GM18873 (cell line): Measurements from ENCODE around the gene CABP2.

Experiments used
- ATAC-seq: cut with Tn5 transposase; IDR thresholded peaks from one replicate; pipeline ENCODE4 v1.9.1; 2021; ENCODE audit warnings: mild to moderate bottlenecking, moderate library complexity, moderate number of reproducible peaks; ENCODE audit not compliant: unreplicated experiment, low FRiP score

CABP2 gene

GRCh38 chr11:67541198-67541597 lies 18.0 kb upstream of the CABP2 start:
- ATAC-seq: no peak

DNA sequence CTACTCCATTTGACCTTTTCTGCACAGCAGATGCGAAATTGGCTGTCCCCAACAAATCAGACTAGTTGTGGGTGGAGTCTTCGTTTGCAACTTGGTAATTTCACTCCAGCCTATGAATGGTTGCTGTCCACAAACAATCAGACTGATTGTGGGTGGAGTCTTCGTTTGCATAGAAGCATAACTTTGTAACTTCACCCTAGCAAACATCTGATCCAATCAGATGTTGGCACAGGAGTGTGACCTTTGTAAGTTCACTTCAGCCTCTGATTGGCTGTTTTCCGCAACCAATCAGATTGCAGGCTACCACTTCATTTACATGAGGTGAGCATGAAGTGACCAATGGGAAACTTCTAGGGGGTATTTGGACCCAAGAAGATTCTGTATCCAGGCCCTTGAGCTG lies 16.3 kb upstream of the CABP2 start:
- no peak for ATAC-seq

DNA sequence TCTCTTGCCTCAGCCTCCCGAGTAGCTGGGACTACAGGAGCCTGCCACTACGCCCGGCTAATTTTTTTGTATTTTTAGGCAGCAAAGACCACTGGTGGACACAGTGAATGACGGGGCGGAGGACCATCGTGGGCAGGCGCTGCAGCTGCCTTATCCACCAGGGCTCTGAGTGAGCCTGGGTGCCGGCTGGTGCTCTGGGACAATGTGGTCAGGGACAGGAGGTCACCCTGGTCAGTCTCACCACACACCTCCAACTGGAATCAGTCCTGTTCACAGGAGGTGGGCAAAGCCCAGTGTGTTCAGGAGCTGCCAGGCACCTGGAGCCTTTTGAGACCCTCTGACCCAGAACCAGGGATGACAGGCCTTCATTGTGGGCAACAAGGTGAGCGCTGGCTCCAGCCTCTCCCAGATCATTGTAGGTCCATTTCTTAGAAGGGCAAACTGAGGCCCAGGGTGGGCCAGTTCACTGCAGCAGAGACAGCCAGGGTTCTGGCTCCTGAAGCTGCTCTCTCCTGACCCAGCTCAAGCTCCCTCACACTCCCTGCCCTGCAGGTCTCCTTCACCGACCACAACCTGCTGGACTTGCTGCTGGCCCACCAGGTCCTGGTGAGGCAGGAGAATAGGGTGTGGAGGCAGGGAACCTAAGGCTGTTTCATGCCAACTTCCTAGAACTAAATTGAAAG lies 15.7 kb upstream of the CABP2 start:
- ATAC-seq: no peak

GRCh38 chr11:67538306-67538705 lies 15.1 kb upstream of the CABP2 start:
- no peak for ATAC-seq

GRCh38 chr11:67535561-67535960 lies 12.3 kb upstream of the CABP2 start:
- ATAC-seq: no peak

- no peak for ATAC-seq
Measured at GRCh38 chr11:67534070-67534679, 10.9 kb upstream of the CABP2 start.

GRCh38 chr11:67532889-67533288 lies 9.6 kb upstream of the CABP2 start:
- ATAC-seq: no peak

- no peak for ATAC-seq
Measured at GRCh38 chr11:67530282-67530592, 7.0 kb upstream of the CABP2 start.

DNA sequence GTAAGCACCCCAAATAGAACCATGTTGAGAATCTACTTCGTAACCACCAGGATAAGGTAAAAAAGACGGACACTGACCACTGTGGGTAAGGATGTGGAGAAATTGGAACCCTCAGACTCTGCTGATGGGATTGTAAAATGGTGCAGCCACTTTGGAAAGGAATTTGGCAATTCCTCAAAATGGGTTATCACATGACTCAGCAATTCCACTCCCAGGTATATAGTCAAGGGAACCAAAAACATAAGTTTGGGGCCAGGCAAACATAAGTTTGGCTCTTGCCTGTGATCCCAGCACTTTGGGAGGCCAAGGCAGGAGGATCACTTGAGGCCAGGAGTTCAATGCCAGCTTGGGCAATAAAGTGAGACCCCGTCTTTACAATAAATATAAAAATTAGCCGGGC lies 5.1 kb upstream of the CABP2 start:
- ATAC-seq: no peak

DNA sequence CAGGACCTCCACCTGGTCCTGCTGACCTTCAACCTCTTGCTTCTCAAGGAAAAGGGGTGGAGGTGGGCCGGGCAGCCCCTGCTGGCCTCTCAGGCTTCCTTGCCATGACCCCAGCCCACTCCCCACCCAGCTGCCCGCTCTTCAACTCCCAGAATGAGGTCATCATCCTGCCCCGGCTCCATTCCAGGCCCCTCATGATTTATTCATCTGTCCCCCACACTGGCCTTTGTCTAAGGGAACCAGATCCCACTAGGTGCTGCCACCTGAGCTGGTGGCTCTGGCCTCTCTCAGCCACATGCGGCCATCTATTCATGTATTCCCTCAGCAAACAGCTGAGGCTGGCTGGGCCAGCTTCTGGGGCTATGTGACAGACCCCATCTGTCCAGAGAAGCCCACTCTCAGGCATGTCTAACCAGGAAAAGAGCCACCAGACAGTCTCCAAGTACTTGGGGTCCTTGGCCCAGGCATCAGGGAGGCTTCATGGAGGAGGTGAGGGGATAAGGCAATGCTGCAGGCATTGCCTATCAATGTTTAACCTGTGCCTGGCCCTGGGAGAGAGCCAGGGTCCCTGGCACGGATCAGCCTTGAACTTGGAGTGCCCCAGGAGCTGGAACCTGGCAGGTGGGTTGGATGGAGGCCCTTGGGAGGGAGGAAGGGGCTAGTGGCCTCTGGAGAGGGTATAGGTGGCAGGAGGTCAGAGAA lies 2.2 kb upstream of the CABP2 start:
- ATAC-seq: no peak

- ATAC-seq: no peak
Measured at GRCh38 chr11:67524480-67524808, 1.2 kb upstream of the CABP2 start.

DNA sequence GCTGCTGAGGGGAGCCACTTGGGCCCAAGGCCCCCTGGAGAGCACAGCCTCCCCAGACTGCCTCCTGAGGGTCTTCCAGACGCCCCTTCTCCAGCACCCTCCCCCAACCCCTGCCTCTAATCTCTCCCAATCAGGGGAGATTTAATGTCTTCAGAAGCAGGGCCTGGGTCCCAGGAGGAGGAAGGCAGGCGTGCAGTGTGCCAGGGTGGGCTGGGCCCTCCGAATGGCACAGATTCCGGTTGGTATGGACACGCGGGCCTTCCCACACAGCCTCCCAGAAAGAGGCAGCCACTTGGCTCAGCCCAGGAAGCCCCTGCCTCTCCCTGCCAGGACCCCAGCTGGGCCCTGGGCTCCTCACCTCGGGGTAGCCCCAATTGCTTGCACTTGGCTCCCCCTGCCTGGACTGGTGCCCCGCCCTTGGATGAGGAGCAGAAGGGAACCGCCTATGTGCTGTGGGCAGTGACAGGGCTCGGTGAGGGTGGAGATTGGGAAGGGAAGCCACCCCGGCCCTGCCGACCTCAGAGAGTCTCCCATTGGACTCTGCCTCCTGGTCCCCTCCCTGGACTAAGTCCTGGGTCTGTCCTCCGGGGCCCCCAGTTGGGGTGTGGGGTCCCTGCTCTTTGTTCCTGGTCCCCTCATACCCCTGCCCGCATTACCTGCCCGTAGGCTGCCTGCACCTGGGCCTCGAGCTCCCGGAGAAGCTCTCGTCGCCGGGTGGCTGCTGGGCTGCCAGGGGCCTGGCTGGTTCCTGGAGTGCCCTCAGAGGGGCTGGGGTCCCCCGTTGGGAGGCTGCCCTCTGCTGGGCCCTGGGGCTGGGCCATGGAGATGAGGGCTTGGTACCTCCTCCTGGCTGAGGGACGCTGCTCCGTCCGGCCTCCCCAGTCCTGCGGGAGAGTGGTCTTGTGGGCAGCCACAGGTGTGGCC lies 572 bp upstream of the CABP2 start:
- ATAC-seq: no peak

DNA sequence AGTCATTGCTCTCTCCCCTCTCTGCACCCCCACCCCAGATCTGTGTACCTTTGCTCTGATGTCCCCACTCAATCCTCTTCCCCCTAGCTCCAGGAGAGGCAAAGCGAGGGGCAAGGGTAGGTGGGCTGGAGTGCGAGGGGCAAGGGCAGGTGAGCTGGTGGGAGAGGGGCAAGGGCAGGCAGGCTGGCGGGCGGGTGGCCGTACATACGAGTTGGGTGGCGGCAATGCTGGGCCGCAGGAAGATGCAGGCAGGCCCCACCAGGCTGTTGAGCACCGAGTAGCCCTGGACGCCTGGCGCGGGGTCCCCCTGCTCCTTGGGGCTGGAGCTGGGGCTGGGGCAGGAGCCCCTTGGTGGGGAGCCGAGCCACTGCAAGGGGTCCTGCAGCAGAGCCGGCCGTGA lies 908 bp downstream of the CABP2 start:
- no peak for ATAC-seq

DNA sequence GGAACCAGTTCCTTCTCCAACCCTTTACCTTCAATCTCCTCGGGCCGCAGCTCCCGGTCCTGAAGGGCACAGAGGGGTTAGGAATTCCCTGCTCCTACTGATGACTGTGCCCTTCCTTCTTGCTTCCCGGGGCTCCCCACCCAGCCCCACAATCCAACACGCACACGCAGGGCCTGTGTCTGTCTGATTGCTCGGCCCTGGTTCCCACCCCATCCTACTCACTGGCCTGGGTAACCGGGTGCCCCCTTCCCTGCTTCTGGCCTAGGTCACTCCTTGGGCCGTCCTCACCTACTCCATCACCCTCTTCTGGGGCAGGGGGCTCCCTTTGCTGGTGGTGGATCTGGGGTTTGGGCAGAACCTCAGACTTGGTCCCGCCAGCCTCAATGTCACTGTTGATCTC lies 1.3 kb downstream of the CABP2 start:
- ATAC-seq: no peak

- no peak for ATAC-seq
Measured at GRCh38 chr11:67520856-67521824, 2.1 kb downstream of the CABP2 start.

DNA sequence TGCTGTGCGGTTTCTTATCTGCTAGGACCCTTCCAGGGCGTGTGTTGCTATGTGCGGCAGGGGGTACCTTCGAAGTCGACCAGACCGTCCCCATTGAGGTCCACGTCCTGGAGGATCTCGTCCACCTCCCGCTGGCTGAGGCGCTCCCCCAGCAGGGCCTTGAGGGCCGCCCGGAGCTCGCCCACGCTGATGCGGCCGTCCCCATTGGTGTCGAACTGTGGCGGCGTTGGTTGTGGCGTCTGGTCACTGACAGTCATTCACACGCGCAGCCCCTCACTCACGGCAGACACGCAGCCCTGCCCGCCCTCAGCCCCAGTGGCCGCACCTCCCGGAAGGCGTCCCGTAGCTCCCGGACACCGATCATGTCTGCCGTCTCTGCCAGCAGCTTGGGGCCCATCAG lies 3.5 kb downstream of the CABP2 start:
- no peak for ATAC-seq

DNA sequence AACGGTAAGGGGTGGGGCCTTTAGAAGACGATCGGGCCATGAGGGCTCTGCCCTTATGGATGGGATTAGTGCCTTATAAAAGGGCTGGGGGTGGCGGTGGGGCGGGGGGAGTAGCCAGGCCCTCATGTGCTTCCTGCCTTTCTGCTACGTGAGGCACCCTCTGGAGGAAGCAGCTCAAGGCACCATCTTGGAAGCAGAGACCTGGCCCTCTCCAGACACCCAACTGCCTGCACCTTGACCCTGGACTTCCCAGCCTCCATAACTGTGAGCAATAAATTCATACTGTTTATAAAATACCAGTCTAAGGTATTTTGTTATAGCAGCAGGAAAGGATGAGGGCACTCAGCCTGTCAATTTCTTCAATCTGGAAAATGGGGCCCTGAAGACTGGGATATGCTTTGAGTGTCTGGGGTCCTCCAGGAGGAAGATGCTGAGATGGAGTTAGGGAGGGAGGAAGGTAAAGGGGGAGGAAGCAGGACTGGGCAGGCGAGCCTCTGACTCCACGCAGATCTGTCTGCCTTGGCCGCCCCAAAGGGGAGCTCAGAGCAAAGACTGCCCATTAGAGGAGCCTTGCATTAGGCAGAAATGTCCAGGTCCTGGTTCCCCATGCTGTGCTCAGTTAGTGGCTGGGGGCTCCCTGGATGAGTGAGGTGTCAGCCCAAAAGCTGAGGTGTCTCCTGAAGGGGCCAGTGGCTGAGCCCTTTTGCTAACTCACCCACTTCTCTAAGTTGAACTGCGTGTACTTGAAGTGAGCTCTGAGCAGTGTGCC lies 5.3 kb downstream of the CABP2 start:
- no peak for ATAC-seq

- no peak for ATAC-seq
Measured at GRCh38 chr11:67516806-67517205, 6.4 kb downstream of the CABP2 start.

DNA sequence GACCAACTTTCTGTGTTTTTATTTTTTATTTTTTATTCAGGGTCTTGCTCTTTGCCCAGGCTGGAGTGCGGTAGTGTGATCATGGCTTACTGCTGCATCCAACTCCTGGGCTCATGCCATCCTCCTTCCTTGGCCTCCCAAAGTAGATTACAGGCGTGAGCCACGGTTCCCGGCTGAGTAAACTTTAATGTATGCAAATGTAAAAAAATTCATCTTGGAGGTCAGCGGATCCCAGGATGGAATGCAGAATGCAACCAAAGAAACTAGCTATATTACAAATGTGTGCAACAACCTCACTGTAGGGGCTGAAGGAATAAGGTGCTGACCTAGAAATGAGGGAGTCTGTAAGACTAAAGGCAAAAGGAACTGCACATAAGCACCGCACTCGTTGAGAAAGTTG lies 9.1 kb downstream of the CABP2 start:
- ATAC-seq: no peak
